HL-60 (cell line): Measurements from ENCODE around the gene NF1.
A peak's percentile ranks its signal among the peaks of the same experiment; 100 is the strongest.

Source experiments
- DNase-seq, 2 experiments: peaks; one replicate each; pipeline ENCODE4 v3.0.0-alpha.2; 2010 to 2020; ENCODE audit warnings: low read depth in 1 of 2, low spot score in 1 of 2
- H3K27ac ChIP-seq: fragments of 250-450 bp; sonication (Bioruptor Pico); replicated peaks from 2 replicates; pipeline ENCODE4 v1.5.1; 2020; ENCODE audit warnings: mild to moderate bottlenecking, moderate library complexity
- H3K27me3 ChIP-seq: fragments of 250-450 bp; sonication (Bioruptor Pico); 2 replicates; pipeline ENCODE4 v1.5.1; 2021; ENCODE audit warnings: mild to moderate bottlenecking, moderate library complexity; ENCODE audit not compliant: insufficient read depth, poor library complexity, severe bottlenecking
- H3K4me3 ChIP-seq: replicated peaks from 2 replicates; pipeline ENCODE4 v1.5.1; 2011; ENCODE audit warnings: mild to moderate bottlenecking, control low read depth, low read length; ENCODE audit not compliant: insufficient read depth
- CTCF ChIP-seq: IDR thresholded peaks from one replicate; pipeline ENCODE4 v1.5.1; 2011; ENCODE audit warnings: low read length, control low read depth, inconsistent platforms; ENCODE audit not compliant: insufficient read depth
- GABPA ChIP-seq: IDR thresholded peaks from 2 replicates; pipeline ENCODE4 v1.6.1; 2012; ENCODE audit warnings: low read depth
- POLR2AphosphoS5 ChIP-seq: IDR thresholded peaks from 2 replicates; pipeline ENCODE4 v1.6.1; 2012; ENCODE audit warnings: low read depth
- REST ChIP-seq: IDR thresholded peaks from 2 replicates; pipeline ENCODE4 v1.6.1; 2012; ENCODE audit warnings: low read depth; ENCODE audit not compliant: insufficient replicate concordance
- SPI1 ChIP-seq: IDR thresholded peaks from 2 replicates; pipeline ENCODE4 v1.6.1; 2012; ENCODE audit warnings: low read depth, mild to moderate bottlenecking, borderline replicate concordance

The NF1 gene

GRCh38 chr17:31297090-31297489 is 202.3 kb downstream of the NF1 start, which contains the start of gene OMG:
TSS of gene OMG (minus strand) at chr17:31297239. CDS start at chr17:31296331, 908 bp downstream.
- Histone ChIP-seq H3K27me3 (no peaks in the 10 kb centered on the region), H3K4me3 (no peak within 1 kb of the TSS), H3K27ac (no peak within 1 kb of the TSS)
- TF ChIP-seq CTCF (no peak), SPI1 (no peak), GABPA (no peak), POLR2AphosphoS5 (no peak), REST (no peak)
- no peak for DNase-seq

- no peak overlapping the region for H3K4me3 ChIP-seq
- H3K27me3 ChIP-seq: no peaks in the 10 kb centered on the region
- TF ChIP-seq GABPA (no peak), CTCF (no peak), REST (no peak), SPI1 (no peak), POLR2AphosphoS5 (no peak)
- no peak for DNase-seq
- H3K27ac ChIP-seq: no peak overlapping the region
These were observed 204.8 kb downstream of the NF1 start for GRCh38 chr17:31299624-31300023.

- H3K27me3 ChIP-seq: no peaks in the 10 kb centered on the region
- DNase-seq: no peak
- H3K27ac ChIP-seq: peak overlapping the region; percentile 91
- TF ChIP-seq POLR2AphosphoS5: no peak
- no peak for TF ChIP-seq SPI1
- no peak for TF ChIP-seq REST
- TF ChIP-seq GABPA: no peak
- no peak for TF ChIP-seq CTCF
- no peak overlapping the region; the same call in 1 of the 2 replicates for H3K4me3 ChIP-seq
These were observed 212.9 kb downstream of the NF1 start for GRCh38 chr17:31307640-31308039.
